ENCODE measurements around the gene FYN.

FYN gene

GRCh38 chr6:111718990-111719389 is 154.3 kb downstream of the FYN start:
- Histone ChIP-seq H3K36me3 (peaks cover 0 to 15% (median 0%) of the 10 kb centered on the region in 3 donors), H3K27me3 (no peaks in the 10 kb centered on the region), H3K4me1 (peaks cover 0 to 9% (median 2%) of the 10 kb centered on the region in 4 donors), H3K4me3 (no peak overlapping the region), H3K27ac (no peak overlapping the region), H3K9me3 (no peaks in the 10 kb centered on the region)
- TF ChIP-seq, protein P1, sequence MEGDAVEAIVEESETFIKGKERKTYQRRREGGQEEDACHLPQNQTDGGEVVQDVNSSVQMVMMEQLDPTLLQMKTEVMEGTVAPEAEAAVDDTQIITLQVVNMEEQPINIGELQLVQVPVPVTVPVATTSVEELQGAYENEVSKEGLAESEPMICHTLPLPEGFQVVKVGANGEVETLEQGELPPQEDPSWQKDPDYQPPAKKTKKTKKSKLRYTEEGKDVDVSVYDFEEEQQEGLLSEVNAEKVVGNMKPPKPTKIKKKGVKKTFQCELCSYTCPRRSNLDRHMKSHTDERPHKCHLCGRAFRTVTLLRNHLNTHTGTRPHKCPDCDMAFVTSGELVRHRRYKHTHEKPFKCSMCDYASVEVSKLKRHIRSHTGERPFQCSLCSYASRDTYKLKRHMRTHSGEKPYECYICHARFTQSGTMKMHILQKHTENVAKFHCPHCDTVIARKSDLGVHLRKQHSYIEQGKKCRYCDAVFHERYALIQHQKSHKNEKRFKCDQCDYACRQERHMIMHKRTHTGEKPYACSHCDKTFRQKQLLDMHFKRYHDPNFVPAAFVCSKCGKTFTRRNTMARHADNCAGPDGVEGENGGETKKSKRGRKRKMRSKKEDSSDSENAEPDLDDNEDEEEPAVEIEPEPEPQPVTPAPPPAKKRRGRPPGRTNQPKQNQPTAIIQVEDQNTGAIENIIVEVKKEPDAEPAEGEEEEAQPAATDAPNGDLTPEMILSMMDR (IDR thresholded peaks at IDR 0.05) = no peak
- no peak for DNase-seq
- intact Hi-C loops (cut with DNase I; ENCODE audit: low total_unique reads) = no loop called here

DNA sequence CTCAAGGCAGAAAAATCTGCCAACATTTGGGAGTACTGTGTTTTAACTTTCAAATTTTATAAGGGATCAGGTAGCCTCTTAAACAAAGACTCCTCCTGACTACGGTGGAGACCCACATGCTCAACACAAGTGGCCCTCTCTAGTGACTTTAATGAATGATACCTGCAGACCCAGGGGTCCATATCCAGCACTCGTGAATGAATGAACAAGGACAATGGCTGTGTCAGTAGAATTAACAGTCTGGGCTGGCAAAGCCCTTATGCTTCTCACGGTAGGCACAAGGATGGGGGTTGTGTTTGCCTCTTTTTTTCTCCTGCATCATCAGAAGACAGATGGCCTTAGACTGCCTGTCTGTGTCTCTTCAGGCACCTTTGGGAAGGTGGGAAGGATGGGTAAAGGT is 154.9 kb downstream of the FYN start:
- no peak overlapping the region for H3K27ac ChIP-seq
- intact Hi-C loops (cut with DNase I; ENCODE audit: low total_unique reads) = no loop called here
- peaks cover 0 to 9% (median 2%) of the 10 kb centered on the region in 4 donors for H3K4me1 ChIP-seq
- no peak overlapping the region for H3K4me3 ChIP-seq
- no peak for DNase-seq
- peaks cover 0 to 15% (median 0%) of the 10 kb centered on the region in 3 donors for H3K36me3 ChIP-seq
- TF ChIP-seq, protein P1 (IDR thresholded peaks at IDR 0.05) = no peak
- no peaks in the 10 kb centered on the region for H3K9me3 ChIP-seq
- H3K27me3 ChIP-seq = no peaks in the 10 kb centered on the region

GRCh38 chr6:111717621-111718020 is 155.6 kb downstream of the FYN start:
- H3K9me3 ChIP-seq = no peaks in the 10 kb centered on the region
- TF ChIP-seq, protein P1 (IDR thresholded peaks at IDR 0.05) = no peak
- H3K27ac ChIP-seq = no peak overlapping the region
- H3K27me3 ChIP-seq = no peaks in the 10 kb centered on the region
- H3K4me1 ChIP-seq = peaks cover 0 to 9% (median 2%) of the 10 kb centered on the region in 4 donors
- intact Hi-C loops (cut with DNase I; ENCODE audit: low total_unique reads) = no loop called here
- no peak overlapping the region for H3K4me3 ChIP-seq
- no peak for DNase-seq
- H3K36me3 ChIP-seq = peaks cover 0 to 15% (median 0%) of the 10 kb centered on the region in 3 donors

DNA sequence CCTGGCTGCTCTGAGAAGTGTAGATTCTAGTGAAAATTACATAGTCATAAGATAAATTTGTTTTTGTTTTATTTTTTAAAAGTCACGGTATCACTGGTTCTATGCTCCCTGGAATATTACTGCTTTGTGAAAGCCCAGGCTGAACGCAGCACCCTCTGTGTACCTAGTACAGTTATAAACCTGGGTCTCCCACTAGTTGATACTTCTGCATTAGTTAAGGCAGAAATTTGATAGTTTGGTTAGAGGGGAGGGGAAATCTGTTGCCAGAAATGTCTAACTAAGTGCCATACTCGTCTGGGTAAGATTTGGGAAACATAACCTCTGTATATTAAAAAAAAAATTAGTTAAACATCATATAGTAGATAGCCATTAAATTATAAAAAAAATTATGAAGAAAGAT is 156.9 kb downstream of the FYN start:
- Histone ChIP-seq H3K9me3 (no peaks in the 10 kb centered on the region), H3K4me3 (no peak overlapping the region), H3K27ac (no peak overlapping the region), H3K4me1 (peaks cover 0 to 6% (median 2%) of the 10 kb centered on the region in 4 donors), H3K27me3 (no peaks in the 10 kb centered on the region), H3K36me3 (peaks cover 0 to 15% (median 0%) of the 10 kb centered on the region in 3 donors)
- TF ChIP-seq, protein P1 (IDR thresholded peaks at IDR 0.05) = no peak
- intact Hi-C loops (cut with DNase I; ENCODE audit: low total_unique reads) = no loop called here
- DNase-seq = no peak

DNA sequence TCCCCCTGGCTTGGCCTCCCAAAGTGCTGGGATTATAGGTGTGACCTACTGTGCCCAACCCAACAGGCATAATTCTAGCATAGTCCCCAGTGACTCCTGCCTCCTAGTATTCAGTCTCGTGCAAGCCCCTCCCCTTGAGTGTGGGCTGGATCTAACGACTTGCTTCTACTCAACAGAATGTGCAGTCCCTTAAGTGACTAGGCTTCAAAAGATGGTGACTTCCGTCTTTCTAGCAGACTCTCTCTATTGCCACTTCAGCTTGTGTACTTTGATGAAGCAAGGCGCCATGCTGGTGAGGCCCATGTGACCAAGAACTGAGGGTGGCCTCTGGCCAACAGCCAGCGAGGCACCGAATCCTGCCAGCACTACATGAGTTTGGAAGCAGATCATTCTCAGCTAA is 157.9 kb downstream of the FYN start:
- DNase-seq = no peak
- intact Hi-C loops (cut with DNase I; ENCODE audit: low total_unique reads) = no loop called here
- Histone ChIP-seq H3K27ac (no peak overlapping the region), H3K9me3 (no peaks in the 10 kb centered on the region), H3K36me3 (peaks cover 0 to 15% (median 0%) of the 10 kb centered on the region in 3 donors), H3K4me1 (peaks cover 0 to 5% (median 2%) of the 10 kb centered on the region in 4 donors), H3K27me3 (no peaks in the 10 kb centered on the region), H3K4me3 (no peak overlapping the region)
- TF ChIP-seq, protein P1 (IDR thresholded peaks at IDR 0.05) = no peak
